ACC112 (cell line): ENCODE measurements around the gene AQP1.

Experiments
- H2AFZ ChIP-seq: fragments of 200-600 bp; sonication (generic); one replicate; pipeline ENCODE4 v1.6.0; 2017; ENCODE audit warnings: antibody characterized with exemption, low read length; ENCODE audit not compliant: unreplicated experiment
- H3K27ac ChIP-seq: fragments of 200-600 bp; sonication (generic); 2 replicates; pipeline ENCODE4 v1.5.1; 2014; ENCODE audit warnings: low read depth, mild to moderate bottlenecking, antibody characterized with exemption, low read length, moderate library complexity
- H3K27me3 ChIP-seq: fragments of 200-600 bp; sonication (generic); 2 replicates; pipeline ENCODE4 v1.6.1; 2014; ENCODE audit warnings: mild to moderate bottlenecking, antibody characterized with exemption, low read length, moderate library complexity, mixed read lengths; ENCODE audit not compliant: insufficient read depth
- H3K36me3 ChIP-seq: fragments of 200-600 bp; sonication (generic); 2 replicates; pipeline ENCODE4 v1.6.1; 2016; ENCODE audit warnings: mild to moderate bottlenecking, antibody characterized with exemption, low read length, moderate library complexity, mixed read lengths; ENCODE audit not compliant: insufficient read depth
- H3K4me1 ChIP-seq: fragments of 200-600 bp; sonication (generic); one replicate; pipeline ENCODE4 v1.6.1; 2016; ENCODE audit warnings: low read length, mixed read lengths; ENCODE audit not compliant: insufficient read depth, unreplicated experiment, control insufficient read depth
- H3K4me3 ChIP-seq: fragments of 200-600 bp; sonication (generic); 2 replicates; pipeline ENCODE4 v1.5.1; 2014; ENCODE audit warnings: mild to moderate bottlenecking, low read depth, low read length
- H3K79me2 ChIP-seq: fragments of 200-600 bp; sonication (generic); one replicate; pipeline ENCODE4 v1.6.0; 2016; ENCODE audit warnings: low read length; ENCODE audit not compliant: control insufficient read depth, unreplicated experiment, insufficient read depth

Gene AQP1

GRCh38 chr7:30911561-30911969 is at the start of gene AQP1:
AQP1 (plus strand) TSS chr7:30911853; CDS start chr7:30911910, 57 bp downstream.
- peaks cover 31% of the 10 kb centered on the region for H3K4me1 ChIP-seq
- no peaks in the 10 kb centered on the region for H3K36me3 ChIP-seq
- H3K27me3 ChIP-seq = no peaks in the 10 kb centered on the region
- no peak within 1 kb of the TSS for H3K4me3 ChIP-seq
- no peak within 1 kb of the TSS for H3K27ac ChIP-seq
- H3K79me2 ChIP-seq = no peaks in the 10 kb centered on the region
- no peak within 1 kb of the TSS for H2AFZ ChIP-seq

GRCh38 chr7:30862995-30863705 is 48.5 kb upstream of the AQP1 start:
- Histone ChIP-seq H3K27ac (no peak overlapping the region), H3K36me3 (no peaks in the 10 kb centered on the region), H2AFZ (no peak overlapping the region), H3K27me3 (no peaks in the 10 kb centered on the region), H3K4me3 (no peak overlapping the region), H3K4me1 (peaks cover 11% of the 10 kb centered on the region), H3K79me2 (no peaks in the 10 kb centered on the region)

- H3K4me3 ChIP-seq = no peak overlapping the region
- no peak overlapping the region for H2AFZ ChIP-seq
- no peak overlapping the region for H3K27ac ChIP-seq
- H3K36me3 ChIP-seq = no peaks in the 10 kb centered on the region
- H3K79me2 ChIP-seq = no peaks in the 10 kb centered on the region
- peaks cover 11% of the 10 kb centered on the region for H3K4me1 ChIP-seq
- no peaks in the 10 kb centered on the region for H3K27me3 ChIP-seq
These were observed 48.0 kb upstream of the AQP1 start for GRCh38 chr7:30863706-30864035.

GRCh38 chr7:30864101-30864500 is 47.6 kb upstream of the AQP1 start:
- Histone ChIP-seq H3K27me3 (no peaks in the 10 kb centered on the region), H3K36me3 (no peaks in the 10 kb centered on the region), H3K4me3 (no peak overlapping the region), H3K27ac (no peak overlapping the region), H3K79me2 (no peaks in the 10 kb centered on the region), H2AFZ (no peak overlapping the region), H3K4me1 (peaks cover 11% of the 10 kb centered on the region)

GRCh38 chr7:30865076-30865475 is 46.6 kb upstream of the AQP1 start:
- Histone ChIP-seq H3K79me2 (no peaks in the 10 kb centered on the region), H3K4me1 (peaks cover 11% of the 10 kb centered on the region), H3K36me3 (no peaks in the 10 kb centered on the region), H2AFZ (no peak overlapping the region), H3K27me3 (no peaks in the 10 kb centered on the region), H3K4me3 (no peak overlapping the region), H3K27ac (no peak overlapping the region)

GRCh38 chr7:30865821-30866220 is 45.8 kb upstream of the AQP1 start:
- Histone ChIP-seq H3K27ac (no peak overlapping the region), H3K27me3 (no peaks in the 10 kb centered on the region), H3K4me3 (no peak overlapping the region), H3K36me3 (no peaks in the 10 kb centered on the region), H2AFZ (no peak overlapping the region), H3K4me1 (peaks cover 11% of the 10 kb centered on the region), H3K79me2 (no peaks in the 10 kb centered on the region)

GRCh38 chr7:30866939-30867338 is 44.7 kb upstream of the AQP1 start:
- no peaks in the 10 kb centered on the region for H3K79me2 ChIP-seq
- H3K27ac ChIP-seq = no peak overlapping the region
- no peaks in the 10 kb centered on the region for H3K27me3 ChIP-seq
- no peak overlapping the region for H3K4me3 ChIP-seq
- no peak overlapping the region for H2AFZ ChIP-seq
- no peaks in the 10 kb centered on the region for H3K36me3 ChIP-seq
- H3K4me1 ChIP-seq = peaks cover 11% of the 10 kb centered on the region

- Histone ChIP-seq H3K27ac (no peak overlapping the region), H3K4me1 (peaks cover 11% of the 10 kb centered on the region), H3K27me3 (no peaks in the 10 kb centered on the region), H2AFZ (no peak overlapping the region), H3K36me3 (no peaks in the 10 kb centered on the region), H3K79me2 (no peaks in the 10 kb centered on the region), H3K4me3 (no peak overlapping the region)
These were observed 44.2 kb upstream of the AQP1 start for GRCh38 chr7:30867483-30867882.

GRCh38 chr7:30869794-30870611 is 41.6 kb upstream of the AQP1 start:
- H3K27ac ChIP-seq = no peak overlapping the region
- no peaks in the 10 kb centered on the region for H3K4me1 ChIP-seq

GRCh38 chr7:30870821-30871518 is 40.7 kb upstream of the AQP1 start:
- H3K4me1 ChIP-seq = no peaks in the 10 kb centered on the region

More at GRCh38 chr7:30869794-30870611, 41.6 kb upstream of the AQP1 start:
- Histone ChIP-seq H2AFZ (no peak overlapping the region), H3K36me3 (no peaks in the 10 kb centered on the region), H3K4me3 (no peak overlapping the region), H3K27me3 (no peaks in the 10 kb centered on the region), H3K79me2 (no peaks in the 10 kb centered on the region)

More at GRCh38 chr7:30870821-30871518, 40.7 kb upstream of the AQP1 start:
- Histone ChIP-seq H3K79me2 (no peaks in the 10 kb centered on the region), H3K4me3 (no peak overlapping the region), H3K27me3 (no peaks in the 10 kb centered on the region), H3K36me3 (no peaks in the 10 kb centered on the region), H2AFZ (no peak overlapping the region), H3K27ac (no peak overlapping the region)
